Testis (tissue), 3 donors: ENCODE measurements around the gene CFAP61. TPM values are rescaled to one million over a fixed set of nuclear protein-coding genes. Genes with fewer than 3 reads are reported as not detected.

ENCODE experiments used
- DNase-seq: peaks from one replicate; pipeline ENCODE4 v3.0.0-alpha.2; 2019
- H3K27ac ChIP-seq, 2 donors: fragments of 200-600 bp; sonication (generic); one replicate each; pipeline ENCODE4 v1.5.1; 2019
- H3K27me3 ChIP-seq: fragments of 200-600 bp; sonication (generic); one replicate; pipeline ENCODE4 v1.5.1; 2019
- H3K36me3 ChIP-seq: fragments of 200-600 bp; sonication (generic); one replicate; pipeline ENCODE4 v1.5.1; 2017; ENCODE audit warnings: low read depth; ENCODE audit errors: missing control alignments
- H3K4me1 ChIP-seq: fragments of 200-600 bp; sonication (generic); one replicate; pipeline ENCODE4 v1.5.1; 2019
- H3K4me3 ChIP-seq, 2 donors: fragments of 200-600 bp; sonication (generic); one replicate each; pipeline ENCODE4 v1.5.1; 2017 to 2019
- H3K9me3 ChIP-seq: fragments of 200-600 bp; sonication (generic); one replicate; pipeline ENCODE4 v1.5.1; 2017
- CTCF ChIP-seq, 3 experiments: fragments of 450-650 bp in 2 of 3; fragments of 200-600 bp in 1 of 3; sonication (generic) in 1 of 3; IDR thresholded peaks; one replicate each; pipeline ENCODE4 v1.5.1; 2016 to 2019; ENCODE audit warnings: antibody characterized with exemption in 3 of 3, mild to moderate bottlenecking in 2 of 3, moderate library complexity in 1 of 3
- POLR2A ChIP-seq: fragments of 450-650 bp; IDR thresholded peaks from one replicate; pipeline ENCODE4 v1.6.1; 2017; ENCODE audit warnings: antibody characterized with exemption, mild to moderate bottlenecking, moderate library complexity
- WGBS, 2 donors: methylation state at CpG; one replicate each; pipeline ENCODE4 v1.1.5; 2018; 5-methylcytosine and 5-hydroxymethylcytosine counted together
- intact Hi-C: fragments of 100-400 bp; cut with DNase I; formaldehyde crosslinking; loops from one replicate; pipeline ENCODE4 v1.15.1; 2023; ENCODE audit warnings: low total_unique reads
- polyA plus RNA-seq: library from polyadenylated mRNA; stranded (reverse); fragments of 350-450 nt; fragmentation: Illumina TruSeq; extraction: RNeasy Lipid Tissue Mini Kit (QIAGEN cat#74804); gene quantifications from one replicate; pipeline ENCODE4 v1.2.3, GENCODE V29; 2014; ENCODE audit warnings: low read depth, low replicate concordance; ENCODE audit not compliant: insufficient read depth
- total RNA-seq, 2 donors: library from RNA; depleted of rRNA; stranded (reverse); fragments of >200 nt; gene quantifications; one replicate each; pipeline ENCODE4 v1.2.3, GENCODE V29; 2016

Gene CFAP61
- total and polyA plus RNA-seq, 3 donors from 2014 or later, result 21.4 to 76.0 (median 27.3) TPM

- no peaks in the 10 kb centered on the region for H3K36me3 ChIP-seq
- intact Hi-C loops, result no loop called here
- no peak overlapping the region for H3K4me3 ChIP-seq
- H3K27ac ChIP-seq, result no peak overlapping the region
- 81 to 83% methylated on average over 5 of the region's 5 CpGs for WGBS, 2 donors
- no peak for DNase-seq
- TF ChIP-seq CTCF (IDR thresholded peaks at IDR 0.05) (no peak), POLR2A (no peak)
- H3K27me3 ChIP-seq, result no peaks in the 10 kb centered on the region
- no peaks in the 10 kb centered on the region for H3K4me1 ChIP-seq
- H3K9me3 ChIP-seq, result no peaks in the 10 kb centered on the region
Observed at GRCh38 chr20:20210327-20210726, 158.0 kb downstream of the CFAP61 start.

DNA sequence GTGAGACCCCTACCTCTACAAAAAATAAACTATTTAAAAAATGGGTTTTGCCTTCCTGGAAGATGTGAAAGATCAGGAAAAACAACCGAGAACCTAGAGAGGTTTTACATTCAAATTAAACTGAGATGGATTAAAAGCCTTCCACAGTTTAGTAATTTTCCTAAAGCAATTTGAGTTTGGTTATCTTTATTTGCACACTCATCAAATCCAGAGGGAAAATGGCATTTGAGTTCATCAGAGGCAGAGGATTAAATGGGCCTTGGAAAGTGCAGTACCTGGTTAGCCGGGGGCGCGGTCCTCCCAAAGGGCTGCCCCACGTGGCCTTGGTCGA is 158.6 kb downstream of the CFAP61 start:
- H3K27ac ChIP-seq, result no peak overlapping the region
- no peak for DNase-seq
- TF ChIP-seq POLR2A (no peak), CTCF (IDR thresholded peaks at IDR 0.05) (no peak)
- no peaks in the 10 kb centered on the region for H3K27me3 ChIP-seq
- H3K36me3 ChIP-seq, result no peaks in the 10 kb centered on the region
- 79 to 89% methylated on average over 6 of the region's 6 CpGs for WGBS, 2 donors
- H3K4me3 ChIP-seq, result no peak overlapping the region
- intact Hi-C loops, result no loop called here
- no peaks in the 10 kb centered on the region for H3K4me1 ChIP-seq
- H3K9me3 ChIP-seq, result no peaks in the 10 kb centered on the region

- Histone ChIP-seq H3K9me3 (no peaks in the 10 kb centered on the region), H3K4me1 (no peaks in the 10 kb centered on the region), H3K27me3 (no peaks in the 10 kb centered on the region), H3K27ac (no peak overlapping the region), H3K36me3 (no peaks in the 10 kb centered on the region), H3K4me3 (no peak overlapping the region)
- intact Hi-C loops, result no loop called here
- no peak for TF ChIP-seq POLR2A
- TF ChIP-seq CTCF (IDR thresholded peaks at IDR 0.05), result no peak
- WGBS, 2 donors, result 77 to 88% methylated on average over 5 of the region's 5 CpGs
- no peak for DNase-seq
Observed at GRCh38 chr20:20211274-20211987, 159.1 kb downstream of the CFAP61 start.

DNA sequence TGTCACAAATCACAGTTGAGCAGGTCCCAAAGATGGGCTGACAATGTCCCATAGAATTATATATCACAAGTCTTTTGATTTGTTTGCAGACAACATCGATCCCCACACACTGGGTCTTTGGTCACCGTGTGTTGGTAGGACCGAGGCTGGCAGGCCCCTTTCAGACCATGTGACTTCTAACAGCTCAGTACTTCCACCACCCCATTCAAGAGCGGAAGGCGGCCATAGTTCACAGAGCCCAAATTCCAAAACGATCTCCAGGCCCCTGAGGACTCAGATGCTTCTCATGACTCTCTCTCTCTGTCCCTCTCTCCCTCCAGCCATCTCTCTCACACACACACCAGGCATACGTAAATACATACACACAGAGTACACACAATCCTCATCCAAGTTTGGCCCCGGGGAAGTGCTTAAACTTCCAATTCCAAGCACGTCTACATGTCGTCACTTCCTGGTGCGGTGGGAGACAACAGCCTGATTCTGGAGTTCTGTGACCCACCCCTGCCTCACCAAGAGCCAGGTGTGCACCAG is 159.7 kb downstream of the CFAP61 start:
- no peak for DNase-seq
- intact Hi-C loops, result no loop called here
- H3K4me1 ChIP-seq, result no peaks in the 10 kb centered on the region
- H3K9me3 ChIP-seq, result no peaks in the 10 kb centered on the region
- H3K27me3 ChIP-seq, result no peaks in the 10 kb centered on the region
- WGBS, 2 donors, result 83 to 90% methylated on average over 11 of the region's 11 CpGs
- no peaks in the 10 kb centered on the region for H3K36me3 ChIP-seq
- TF ChIP-seq CTCF (IDR thresholded peaks at IDR 0.05) (no peak), POLR2A (no peak)
- H3K27ac ChIP-seq, result no peak overlapping the region
- no peak overlapping the region for H3K4me3 ChIP-seq

- H3K4me1 ChIP-seq, result no peaks in the 10 kb centered on the region
- TF ChIP-seq POLR2A (no peak), CTCF (IDR thresholded peaks at IDR 0.05) (no peak)
Observed at GRCh38 chr20:20212675-20213096, 160.4 kb downstream of the CFAP61 start.

More at GRCh38 chr20:20212675-20213096, 160.4 kb downstream of the CFAP61 start:
- no peak overlapping the region for H3K4me3 ChIP-seq
- no peaks in the 10 kb centered on the region for H3K9me3 ChIP-seq
- WGBS, 2 donors, result 89% methylated on average over 5 of the region's 5 CpGs; no CpG with 5 or more reads in 1 of the 2 donors
- no peaks in the 10 kb centered on the region for H3K27me3 ChIP-seq
- intact Hi-C loops, result no loop called here
- H3K27ac ChIP-seq, result no peak overlapping the region
- no peak for DNase-seq
- H3K36me3 ChIP-seq, result no peaks in the 10 kb centered on the region
